Stomach (tissue), 9 donors: ENCODE results near the gene HINFP. TPM values are rescaled to one million over a fixed set of nuclear protein-coding genes. Genes with fewer than 3 reads are reported as not detected.

Source experiments
- DNase-seq, 2 donors: peaks; one replicate each; pipeline versions ENCODE4 v3.0.0 to v3.0.0-alpha.2; 2013 to 2019
- H3K27ac ChIP-seq, 5 donors: fragments of 200-600 bp in 4 of 5; sonication (generic) in 4 of 5; one replicate each; pipeline ENCODE4 v1.5.1; 2013 to 2019; ENCODE audit warnings: mild to moderate bottlenecking in 1 of 5, moderate library complexity in 1 of 5
- H3K27me3 ChIP-seq, 3 donors: fragments of 200-600 bp; sonication (generic); one replicate each; pipeline ENCODE4 v1.5.1; 2017 to 2019; ENCODE audit warnings: mixed run types in 1 of 3
- H3K36me3 ChIP-seq, 4 donors: fragments of 200-600 bp; sonication (generic); 1 replicate in 3 of 4; 2 replicates in 1 of 4; pipeline ENCODE4 v1.5.1; 2016 to 2019
- H3K4me1 ChIP-seq, 4 donors: fragments of 200-600 bp; sonication (generic); one replicate each; pipeline ENCODE4 v1.5.1; 2016 to 2019
- H3K4me3 ChIP-seq, 4 donors: fragments of 200-600 bp; sonication (generic) in 3 of 4; one replicate each; pipeline ENCODE4 v1.5.1; 2016 to 2019; ENCODE audit warnings: mild to moderate bottlenecking in 1 of 4
- H3K9me3 ChIP-seq, 4 donors: fragments of 200-600 bp; sonication (generic); one replicate each; pipeline ENCODE4 v1.5.1; 2016 to 2019
- CTCF ChIP-seq, 7 experiments: fragments of 450-650 bp in 4 of 7; fragments of 200-600 bp in 3 of 7; sonication (generic) in 3 of 7; IDR thresholded peaks; one replicate each; pipeline ENCODE4 v1.5.1; 2016 to 2019; ENCODE audit warnings: antibody characterized with exemption in 7 of 7, control low read depth in 2 of 7, mild to moderate bottlenecking in 1 of 7
- EP300 ChIP-seq: sonication (generic); formaldehyde crosslinking; IDR thresholded peaks from one replicate; pipeline ENCODE4 v1.6.1; 2017; ENCODE audit warnings: antibody characterized with exemption
- POLR2A ChIP-seq, 4 donors: fragments of 450-650 bp; IDR thresholded peaks; one replicate each; pipeline ENCODE4 v1.6.1; 2016; ENCODE audit warnings: antibody characterized with exemption in 4 of 4, control low read depth in 2 of 4, mild to moderate bottlenecking in 1 of 4, moderate library complexity in 1 of 4
- POLR2AphosphoS5 ChIP-seq, 3 donors: sonication (generic); formaldehyde crosslinking; IDR thresholded peaks; one replicate each; pipeline ENCODE4 v1.6.1; 2016; ENCODE audit warnings: antibody characterized with exemption in 3 of 3
- WGBS, 5 donors: extraction: QIAGEN DNeasy Blood & Tissue Kit in 3 of 5; methylation state at CpG; one replicate each; pipeline versions ENCODE4 v1.1.5 to v1.1.7; 2013 to 2018; 5-methylcytosine and 5-hydroxymethylcytosine counted together
- intact Hi-C: fragments of 100-400 bp; cut with DNase I; formaldehyde crosslinking; loops from one replicate; pipeline ENCODE4 v1.15.1; 2023; ENCODE audit warnings: low total_unique reads
- polyA plus RNA-seq, 3 donors: library from polyadenylated mRNA; stranded (reverse); fragments of 200-250 nt; gene quantifications; one replicate each; pipeline ENCODE4 v1.2.3, GENCODE V29; 2013
- total RNA-seq, 5 donors: library from RNA; depleted of rRNA; stranded (reverse); fragments of >200 nt; gene quantifications; one replicate each; pipeline versions ENCODE4 v1.1.0 to v1.2.3, GENCODE V29; 2014 to 2016
- donor health status: healthy with polysubstance abuse.
- donor health status: Bipolar disorder and iron deficiency.
- donor health status: healthy.

Gene HINFP
- total and polyA plus RNA-seq, 8 donors = 9.2 to 80.8 (median 27.5) TPM

- Histone ChIP-seq H3K27ac (no peak overlapping the region), H3K36me3 (peaks cover 41 to 62% (median 59%) of the 10 kb centered on the region in 4 donors), H3K27me3 (no peaks in the 10 kb centered on the region), H3K9me3 (no peaks in the 10 kb centered on the region), H3K4me1 (peaks cover 16 to 45% (median 31%) of the 10 kb centered on the region in 4 donors), H3K4me3 (no peak overlapping the region)
- TF ChIP-seq POLR2A (IDR thresholded peaks at IDR 0.05) (no peak), EP300 (no peak), CTCF (IDR thresholded peaks at IDR 0.05) (no peak), POLR2AphosphoS5 (IDR thresholded peaks at IDR 0.05) (no peak)
- intact Hi-C loops = no loop called here
- WGBS, 5 donors = 88 to 96% (median 94%) methylated on average over 11 of the region's 11 CpGs
- no peak for DNase-seq
Measured at GRCh38 chr11:119111361-119111925, 9.9 kb upstream of the HINFP start.

GRCh38 chr11:119112314-119113020 is 8.9 kb upstream of the HINFP start:
- WGBS, 5 donors = 88 to 96% (median 90%) methylated on average over 8 to 12 of the region's 12 CpGs
- Histone ChIP-seq H3K27me3 (no peaks in the 10 kb centered on the region), H3K4me1 (peaks cover 11 to 40% (median 24%) of the 10 kb centered on the region in 4 donors), H3K27ac (no peak overlapping the region), H3K4me3 (no peak overlapping the region), H3K9me3 (no peaks in the 10 kb centered on the region), H3K36me3 (peaks cover 42 to 73% (median 69%) of the 10 kb centered on the region in 4 donors)
- DNase-seq = no peak
- intact Hi-C loops = no loop called here
- TF ChIP-seq CTCF (IDR thresholded peaks at IDR 0.05) (no peak), POLR2A (IDR thresholded peaks at IDR 0.05) (no peak), EP300 (no peak), POLR2AphosphoS5 (IDR thresholded peaks at IDR 0.05) (no peak)

- WGBS, 5 donors = 85 to 98% (median 93%) methylated on average over 6 to 9 of the region's 9 CpGs
- H3K27me3 ChIP-seq = no peaks in the 10 kb centered on the region
- no peaks in the 10 kb centered on the region for H3K9me3 ChIP-seq
- H3K4me3 ChIP-seq = no peak overlapping the region
- H3K4me1 ChIP-seq = peaks cover 6 to 29% (median 13%) of the 10 kb centered on the region in 4 donors
- no peak for DNase-seq
- intact Hi-C loops = no loop called here
- H3K27ac ChIP-seq = no peak overlapping the region
- TF ChIP-seq EP300 (no peak), CTCF (IDR thresholded peaks at IDR 0.05) (no peak)
- peaks cover 42 to 75% (median 72%) of the 10 kb centered on the region in 4 donors for H3K36me3 ChIP-seq
Measured at GRCh38 chr11:119113716-119114115, 7.7 kb upstream of the HINFP start.

- Histone ChIP-seq H3K27me3 (no peaks in the 10 kb centered on the region), H3K27ac (no peak overlapping the region), H3K9me3 (no peaks in the 10 kb centered on the region), H3K36me3 (peaks cover 42 to 75% (median 72%) of the 10 kb centered on the region in 4 donors), H3K4me3 (no peak overlapping the region), H3K4me1 (peaks cover 0 to 23% (median 7%) of the 10 kb centered on the region in 4 donors)
- 83 to 88% (median 86%) methylated on average over 5 of the region's 5 CpGs for WGBS, 5 donors
- no peak for DNase-seq
- TF ChIP-seq POLR2AphosphoS5 (IDR thresholded peaks at IDR 0.05) = no peak
- TF ChIP-seq POLR2A (IDR thresholded peaks at IDR 0.05) = no peak
- no peak for TF ChIP-seq EP300
- TF ChIP-seq CTCF (IDR thresholded peaks at IDR 0.05) = no peak
- intact Hi-C loops = no loop called here
Measured at GRCh38 chr11:119114351-119114750, 7.0 kb upstream of the HINFP start.
